Measurements from ENCODE around the gene HIRIP3. TPM values are rescaled to one million over a fixed set of nuclear protein-coding genes. Genes with fewer than 3 reads are reported as not detected.
"Not testable (repeated sequence)": the region's sequence is repeated elsewhere in the genome, so short reads cannot be mapped to it uniquely, and the experiment has no call there.

The HIRIP3 gene
- total RNA-seq, result 8.4 to 14.0 TPM (median 9.9 TPM) in 3 replicates
- long read RNA-seq, transcript HIRIP3-201 (7 exons, 3,388 nt), result major isoform, 19 of 28 reads
- long read RNA-seq, transcript HIRIP3-204 (6 exons, 988 nt), result minor isoform, 5 of 28 reads
- long read RNA-seq, partial matches to known transcripts, result 2 of 28 reads
- long read RNA-seq, other reads (novel, unspliced or antisense), result 2 of 28 reads

- peak within 1 kb of the TSS; percentile 96 for H3K4me3 Mint-ChIP-seq (ENCODE audit: unreplicated experiment)
- H3K4me1 Mint-ChIP-seq (ENCODE audit: low read depth), result peaks cover 24% of the 10 kb centered on the region
- H3K27ac Mint-ChIP-seq (ENCODE audit: unreplicated experiment), result peak within 1 kb of the TSS; percentile 94
- no peaks in the 10 kb centered on the region for H3K9me3 Mint-ChIP-seq (ENCODE audit: low read depth)
- TF ChIP-seq CTCF (IDR thresholded peaks at IDR 0.05), result no peak
- DNase-seq (ENCODE audit: low spot score), result peak; percentile 94
- H3K36me3 Mint-ChIP-seq (ENCODE audit: low read depth), result peaks cover 11% of the 10 kb centered on the region
- H3K27me3 Mint-ChIP-seq (ENCODE audit: low read depth), result no peaks in the 10 kb centered on the region
Observed at GRCh38 chr16:29995324-29995910, at the start of gene HIRIP3. HIRIP3 (minus strand) TSS chr16:29995617; CDS start chr16:29995605, 12 bp downstream.

- Mint-ChIP-seq H3K27ac (ENCODE audit: unreplicated experiment) (no peak overlapping the region), H3K36me3 (ENCODE audit: low read depth) (no peaks in the 10 kb centered on the region), H3K4me3 (ENCODE audit: unreplicated experiment) (no peak overlapping the region), H3K9me3 (ENCODE audit: low read depth) (no peaks in the 10 kb centered on the region), H3K4me1 (ENCODE audit: low read depth) (no peaks in the 10 kb centered on the region), H3K27me3 (ENCODE audit: low read depth) (peaks cover 6% of the 10 kb centered on the region)
- peak; percentile 84 for TF ChIP-seq CTCF (IDR thresholded peaks at IDR 0.05)
- no peak for DNase-seq (ENCODE audit: low spot score)
Observed at GRCh38 chr16:30041841-30042240, 46.4 kb upstream of the HIRIP3 start.

- H3K4me1 Mint-ChIP-seq (ENCODE audit: low read depth); DNase-seq (ENCODE audit: low spot score): not testable (repeated sequence)
- H3K27me3 Mint-ChIP-seq (ENCODE audit: low read depth), result peaks cover 13% of the 10 kb centered on the region
Observed at GRCh38 chr16:30040690-30041089, 45.3 kb upstream of the HIRIP3 start.

GRCh38 chr16:30040221-30040620 is 44.8 kb upstream of the HIRIP3 start:
- Mint-ChIP-seq H3K36me3 (ENCODE audit: low read depth) (no peaks in the 10 kb centered on the region), H3K4me1 (ENCODE audit: low read depth) (no peaks in the 10 kb centered on the region), H3K27ac (ENCODE audit: unreplicated experiment) (no peak overlapping the region), H3K27me3 (ENCODE audit: low read depth) (peaks cover 16% of the 10 kb centered on the region), H3K9me3 (ENCODE audit: low read depth) (no peaks in the 10 kb centered on the region), H3K4me3 (ENCODE audit: unreplicated experiment) (no peak overlapping the region)
- no peak for TF ChIP-seq CTCF (IDR thresholded peaks at IDR 0.05)
- DNase-seq (ENCODE audit: low spot score), result no peak

More at GRCh38 chr16:30040690-30041089, 45.3 kb upstream of the HIRIP3 start:
- not testable (repeated sequence) for H3K9me3 Mint-ChIP-seq (ENCODE audit: low read depth); H3K4me3 Mint-ChIP-seq (ENCODE audit: unreplicated experiment); H3K36me3 Mint-ChIP-seq (ENCODE audit: low read depth); H3K27ac Mint-ChIP-seq (ENCODE audit: unreplicated experiment)

- Mint-ChIP-seq H3K4me3 (ENCODE audit: unreplicated experiment) (no peak overlapping the region), H3K36me3 (ENCODE audit: low read depth) (no peaks in the 10 kb centered on the region), H3K4me1 (ENCODE audit: low read depth) (peaks cover 3% of the 10 kb centered on the region), H3K27me3 (ENCODE audit: low read depth) (peaks cover 40% of the 10 kb centered on the region), H3K9me3 (ENCODE audit: low read depth) (no peaks in the 10 kb centered on the region), H3K27ac (ENCODE audit: unreplicated experiment) (no peak overlapping the region)
- DNase-seq (ENCODE audit: low spot score), result no peak
- TF ChIP-seq CTCF (IDR thresholded peaks at IDR 0.05), result no peak
Observed at GRCh38 chr16:30033270-30033669, 37.9 kb upstream of the HIRIP3 start.

Measured in chondrocyte (in vitro differentiated cells).